ENCODE measurements around the gene FADS6. TPM values are rescaled to one million over a fixed set of nuclear protein-coding genes. Genes with fewer than 3 reads are reported as not detected.

FADS6 gene
- total RNA-seq, 1 donor from 2014 or later = not detected

GRCh38 chr17:74850310-74850709 is 43.1 kb downstream of the FADS6 start:
- no peak for DNase-seq (ENCODE audit: low read depth, low spot score)

GRCh38 chr17:74848656-74849399 is 44.6 kb downstream of the FADS6 start:
- Mint-ChIP-seq H3K27me3 (ENCODE audit: low read depth) (peaks cover 69% of the 10 kb centered on the region), H3K4me3 (no peak overlapping the region)

More at GRCh38 chr17:74850310-74850709, 43.1 kb downstream of the FADS6 start:
- Mint-ChIP-seq H3K36me3 (ENCODE audit: low read depth) (no peaks in the 10 kb centered on the region), H3K9me3 (no peaks in the 10 kb centered on the region), H3K4me3 (no peak overlapping the region), H3K27me3 (ENCODE audit: low read depth) (peaks cover 74% of the 10 kb centered on the region), H3K27ac (ENCODE audit: unreplicated experiment) (no peak overlapping the region), H3K4me1 (no peaks in the 10 kb centered on the region)
- TF ChIP-seq CTCF (conservative IDR thresholded peaks at IDR 0.05) = no peak

GRCh38 chr17:74846621-74847020 is 46.8 kb downstream of the FADS6 start:
- no peak overlapping the region for H3K4me3 Mint-ChIP-seq
- peaks cover 5% of the 10 kb centered on the region for H3K4me1 Mint-ChIP-seq
- H3K27me3 Mint-ChIP-seq (ENCODE audit: low read depth) = peaks cover 65% of the 10 kb centered on the region
- no peak for TF ChIP-seq CTCF (conservative IDR thresholded peaks at IDR 0.05)
- no peaks in the 10 kb centered on the region for H3K36me3 Mint-ChIP-seq (ENCODE audit: low read depth)
- H3K9me3 Mint-ChIP-seq = no peaks in the 10 kb centered on the region
- DNase-seq (ENCODE audit: low read depth, low spot score) = no peak
- H3K27ac Mint-ChIP-seq (ENCODE audit: unreplicated experiment) = no peak overlapping the region

More at GRCh38 chr17:74848656-74849399, 44.6 kb downstream of the FADS6 start:
- H3K36me3 Mint-ChIP-seq (ENCODE audit: low read depth) = no peaks in the 10 kb centered on the region
- no peak for DNase-seq (ENCODE audit: low read depth, low spot score)
- H3K9me3 Mint-ChIP-seq = no peaks in the 10 kb centered on the region
- no peak overlapping the region for H3K27ac Mint-ChIP-seq (ENCODE audit: unreplicated experiment)
- TF ChIP-seq CTCF (conservative IDR thresholded peaks at IDR 0.05) = no peak
- no peaks in the 10 kb centered on the region for H3K4me1 Mint-ChIP-seq

GRCh38 chr17:74843352-74843627 is 50.1 kb downstream of the FADS6 start:
- TF ChIP-seq CTCF (conservative IDR thresholded peaks at IDR 0.05) = no peak
- no peaks in the 10 kb centered on the region for H3K9me3 Mint-ChIP-seq
- H3K4me3 Mint-ChIP-seq = no peak overlapping the region
- peaks cover 41% of the 10 kb centered on the region for H3K27me3 Mint-ChIP-seq (ENCODE audit: low read depth)
- no peaks in the 10 kb centered on the region for H3K36me3 Mint-ChIP-seq (ENCODE audit: low read depth)
- no peak overlapping the region for H3K27ac Mint-ChIP-seq (ENCODE audit: unreplicated experiment)
- DNase-seq (ENCODE audit: low read depth, low spot score) = no peak
- H3K4me1 Mint-ChIP-seq = peaks cover 16% of the 10 kb centered on the region

- Mint-ChIP-seq H3K4me1 (peaks cover 16% of the 10 kb centered on the region), H3K27me3 (ENCODE audit: low read depth) (peaks cover 35% of the 10 kb centered on the region), H3K4me3 (no peak overlapping the region), H3K36me3 (ENCODE audit: low read depth) (no peaks in the 10 kb centered on the region), H3K27ac (ENCODE audit: unreplicated experiment) (no peak overlapping the region), H3K9me3 (no peaks in the 10 kb centered on the region)
- DNase-seq (ENCODE audit: low read depth, low spot score) = peak; percentile 59
- TF ChIP-seq CTCF (conservative IDR thresholded peaks at IDR 0.05) = peak; percentile 68
Measured at GRCh38 chr17:74842599-74843351, 50.7 kb downstream of the FADS6 start.

All from neural crest cell (in vitro differentiated cells).